Ammon's horn (tissue), 1 donor: ENCODE measurements around the gene NRXN3.

Experiments used
- DNase-seq: peaks from one replicate; pipeline ENCODE4 v3.0.0-alpha.2; 2016; ENCODE audit warnings: low spot score

NRXN3 gene

GRCh38 chr14:79417961-79418360, 1247.8 kb downstream of the NRXN3 start:
- DNase-seq, result no peak

GRCh38 chr14:79418649-79419415, 1248.7 kb downstream of the NRXN3 start:
- no peak for DNase-seq

- no peak for DNase-seq
Observed at GRCh38 chr14:79419571-79420327, 1249.6 kb downstream of the NRXN3 start.

- DNase-seq, result no peak
Observed at GRCh38 chr14:79420725-79421124, 1250.6 kb downstream of the NRXN3 start.

GRCh38 chr14:79421811-79422210, 1251.6 kb downstream of the NRXN3 start:
- DNase-seq, result no peak

GRCh38 chr14:79424462-79424861, 1254.3 kb downstream of the NRXN3 start:
- no peak for DNase-seq

GRCh38 chr14:79426103-79426755, 1256.1 kb downstream of the NRXN3 start:
- DNase-seq, result no peak

- no peak for DNase-seq
Observed at GRCh38 chr14:79432640-79433039, 1262.5 kb downstream of the NRXN3 start.

- DNase-seq, result no peak
Observed at GRCh38 chr14:79436335-79436734, 1266.2 kb downstream of the NRXN3 start.

- DNase-seq, result no peak
Observed at GRCh38 chr14:79437951-79438350, 1267.8 kb downstream of the NRXN3 start.

GRCh38 chr14:79438696-79439342, 1268.6 kb downstream of the NRXN3 start:
- no peak for DNase-seq

- DNase-seq, result peak; percentile 49
Observed at GRCh38 chr14:79442786-79443185, 1272.6 kb downstream of the NRXN3 start.

GRCh38 chr14:79443602-79444001, 1273.4 kb downstream of the NRXN3 start:
- no peak for DNase-seq

- no peak for DNase-seq
Observed at GRCh38 chr14:79448960-79449359, 1278.8 kb downstream of the NRXN3 start.

- no peak for DNase-seq
Observed at GRCh38 chr14:79451601-79452000, 1281.4 kb downstream of the NRXN3 start.

- no peak for DNase-seq
Observed at GRCh38 chr14:79453276-79453675, 1283.1 kb downstream of the NRXN3 start.

- DNase-seq, result no peak
Observed at GRCh38 chr14:79464468-79464867, 1294.3 kb downstream of the NRXN3 start.

- no peak for DNase-seq
Observed at GRCh38 chr14:79465651-79466050, 1295.5 kb downstream of the NRXN3 start.

- DNase-seq, result no peak
Observed at GRCh38 chr14:79466938-79467527, 1296.9 kb downstream of the NRXN3 start.

GRCh38 chr14:79467835-79468234, 1297.7 kb downstream of the NRXN3 start:
- no peak for DNase-seq

- no peak for DNase-seq
Observed at GRCh38 chr14:79468486-79468885, 1298.3 kb downstream of the NRXN3 start.

GRCh38 chr14:79473651-79474050, 1303.5 kb downstream of the NRXN3 start:
- peak; percentile 22 for DNase-seq
